ENCODE results near the gene STXBP3.
"Not testable (repeated sequence)": the region's sequence is repeated elsewhere in the genome, so short reads cannot be mapped to it uniquely, and the experiment has no call there.

Gene STXBP3

GRCh38 chr1:108746382-108747170 is at the start of gene STXBP3:
TSS of gene STXBP3 (plus strand) at chr1:108746674. CDS start at chr1:108746738, 64 bp downstream.
- peak; percentile 96 for DNase-seq

GRCh38 chr1:108699375-108700332 is 46.8 kb upstream of the STXBP3 start:
- no peak for DNase-seq

GRCh38 chr1:108701176-108701849 is 45.2 kb upstream of the STXBP3 start:
- no peak for DNase-seq

- not testable (repeated sequence) for DNase-seq
These were observed 44.4 kb upstream of the STXBP3 start for GRCh38 chr1:108702109-108702508.

GRCh38 chr1:108703939-108704338 is 42.5 kb upstream of the STXBP3 start:
- DNase-seq = no peak

- DNase-seq = no peak
These were observed 42.0 kb upstream of the STXBP3 start for GRCh38 chr1:108704496-108704895.

- no peak for DNase-seq
These were observed 39.8 kb upstream of the STXBP3 start for GRCh38 chr1:108706643-108707042.

GRCh38 chr1:108708691-108709660 is 37.5 kb upstream of the STXBP3 start:
- DNase-seq = no peak

- DNase-seq = no peak
These were observed 33.8 kb upstream of the STXBP3 start, which contains the start of gene FNDC7 for GRCh38 chr1:108712606-108713150. TSS of gene FNDC7 (plus strand) at chr1:108712908. CDS start at chr1:108712934, 26 bp downstream.

GRCh38 chr1:108715932-108716331 is 30.5 kb upstream of the STXBP3 start:
- DNase-seq = no peak

GRCh38 chr1:108716437-108717230 is 29.8 kb upstream of the STXBP3 start:
- DNase-seq = no peak

GRCh38 chr1:108717774-108718316 is 28.6 kb upstream of the STXBP3 start:
- DNase-seq = no peak

GRCh38 chr1:108718927-108719655 is 27.4 kb upstream of the STXBP3 start:
- no peak for DNase-seq

GRCh38 chr1:108719656-108720435 is 26.6 kb upstream of the STXBP3 start:
- DNase-seq = no peak

- no peak for DNase-seq
These were observed 24.2 kb upstream of the STXBP3 start for GRCh38 chr1:108722292-108722691.

GRCh38 chr1:108725906-108726305 is 20.6 kb upstream of the STXBP3 start:
- no peak for DNase-seq

- DNase-seq = no peak
These were observed 18.0 kb upstream of the STXBP3 start for GRCh38 chr1:108728327-108728923.

- no peak for DNase-seq
These were observed 17.0 kb upstream of the STXBP3 start for GRCh38 chr1:108729481-108729880.

All from NCI-H1105 treated with DMSO at 0.1 percent for 48 hours (cell line).